ENCODE results near the gene MLKL. TPM values are rescaled to one million over a fixed set of nuclear protein-coding genes. Genes with fewer than 3 reads are reported as not detected.
A peak's percentile ranks its signal among the peaks of the same experiment; 100 is the strongest.
"Not testable (repeated sequence)": the region's sequence is repeated elsewhere in the genome, so short reads cannot be mapped to it uniquely, and the experiment has no call there.

Gene MLKL
- total RNA-seq, 1 donor from 2014 or later = 6.3 TPM

GRCh38 chr16:74677868-74678267 lies 22.8 kb downstream of the MLKL start:
- FAIRE-seq = no peak
- TF ChIP-seq, protein P1, sequence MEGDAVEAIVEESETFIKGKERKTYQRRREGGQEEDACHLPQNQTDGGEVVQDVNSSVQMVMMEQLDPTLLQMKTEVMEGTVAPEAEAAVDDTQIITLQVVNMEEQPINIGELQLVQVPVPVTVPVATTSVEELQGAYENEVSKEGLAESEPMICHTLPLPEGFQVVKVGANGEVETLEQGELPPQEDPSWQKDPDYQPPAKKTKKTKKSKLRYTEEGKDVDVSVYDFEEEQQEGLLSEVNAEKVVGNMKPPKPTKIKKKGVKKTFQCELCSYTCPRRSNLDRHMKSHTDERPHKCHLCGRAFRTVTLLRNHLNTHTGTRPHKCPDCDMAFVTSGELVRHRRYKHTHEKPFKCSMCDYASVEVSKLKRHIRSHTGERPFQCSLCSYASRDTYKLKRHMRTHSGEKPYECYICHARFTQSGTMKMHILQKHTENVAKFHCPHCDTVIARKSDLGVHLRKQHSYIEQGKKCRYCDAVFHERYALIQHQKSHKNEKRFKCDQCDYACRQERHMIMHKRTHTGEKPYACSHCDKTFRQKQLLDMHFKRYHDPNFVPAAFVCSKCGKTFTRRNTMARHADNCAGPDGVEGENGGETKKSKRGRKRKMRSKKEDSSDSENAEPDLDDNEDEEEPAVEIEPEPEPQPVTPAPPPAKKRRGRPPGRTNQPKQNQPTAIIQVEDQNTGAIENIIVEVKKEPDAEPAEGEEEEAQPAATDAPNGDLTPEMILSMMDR (IDR thresholded peaks at IDR 0.05; ENCODE audit: insufficient read depth, low read length, severe bottlenecking) = no peak
- Histone ChIP-seq H3K4me3 (ENCODE audit: low read depth, low read length) (no peak overlapping the region), H3K27me3 (ENCODE audit: control insufficient read depth, insufficient read depth, low read length) (no peaks in the 10 kb centered on the region), H3K36me3 (ENCODE audit: control insufficient read depth, insufficient read depth, low read length) (no peaks in the 10 kb centered on the region)
- no peak for DNase-seq (ENCODE audit: low read depth)

GRCh38 chr16:74673876-74674275 lies 26.8 kb downstream of the MLKL start:
- TF ChIP-seq, protein P1 (IDR thresholded peaks at IDR 0.05; ENCODE audit: insufficient read depth, low read length, severe bottlenecking) = no peak
- H3K36me3 ChIP-seq (ENCODE audit: control insufficient read depth, insufficient read depth, low read length) = no peaks in the 10 kb centered on the region
- no peak for FAIRE-seq
- DNase-seq (ENCODE audit: low read depth) = no peak
- H3K27me3 ChIP-seq (ENCODE audit: control insufficient read depth, insufficient read depth, low read length) = no peaks in the 10 kb centered on the region
- no peak overlapping the region for H3K4me3 ChIP-seq (ENCODE audit: low read depth, low read length)

- H3K4me3 ChIP-seq (ENCODE audit: low read depth, low read length); FAIRE-seq; H3K36me3 ChIP-seq (ENCODE audit: control insufficient read depth, insufficient read depth, low read length); H3K27me3 ChIP-seq (ENCODE audit: control insufficient read depth, insufficient read depth, low read length); DNase-seq (ENCODE audit: low read depth): not testable (repeated sequence)
These were observed 31.8 kb downstream of the MLKL start for GRCh38 chr16:74668877-74669276.

DNA sequence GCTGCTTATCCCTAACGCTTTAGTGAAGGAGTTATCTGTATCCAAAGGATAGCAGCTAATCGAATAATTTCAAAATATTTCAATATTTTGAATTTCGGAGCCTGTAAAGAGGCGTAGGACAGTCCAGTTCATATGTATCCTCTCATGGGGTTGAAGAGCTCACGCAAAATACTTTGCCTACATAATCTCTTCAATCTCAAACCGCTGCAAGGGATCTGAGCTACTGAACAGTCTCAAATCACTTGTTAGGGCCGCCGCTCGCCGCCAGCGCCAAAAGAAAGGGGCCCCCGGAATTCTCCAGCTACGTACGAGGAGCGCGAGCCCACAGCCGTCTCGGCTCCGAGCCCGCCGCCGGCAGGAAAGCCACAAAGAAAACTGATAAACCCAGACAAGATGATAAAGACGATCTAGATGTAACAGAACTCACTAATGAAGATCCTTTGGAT lies 33.4 kb downstream of the MLKL start:
- H3K27me3 ChIP-seq (ENCODE audit: control insufficient read depth, insufficient read depth, low read length) = no peaks in the 10 kb centered on the region
- peak overlapping the region; percentile 57 for H3K4me3 ChIP-seq (ENCODE audit: low read depth, low read length)
- TF ChIP-seq, protein P1 (IDR thresholded peaks at IDR 0.05; ENCODE audit: insufficient read depth, low read length, severe bottlenecking) = no peak
- no peak for DNase-seq (ENCODE audit: low read depth)
- peaks cover 8% of the 10 kb centered on the region for H3K36me3 ChIP-seq (ENCODE audit: control insufficient read depth, insufficient read depth, low read length)
- no peak for FAIRE-seq

GRCh38 chr16:74666425-74667254 lies 34.0 kb downstream of the MLKL start, which contains the start of gene RFWD3:
Gene RFWD3, minus strand, starts transcription at chr16:74666877. Its CDS starts 5,428 bp downstream, at chr16:74661449.
- TF ChIP-seq, protein P1 (IDR thresholded peaks at IDR 0.05; ENCODE audit: insufficient read depth, low read length, severe bottlenecking) = no peak
- no peak for FAIRE-seq
- peak; percentile 97 for DNase-seq (ENCODE audit: low read depth)
- Histone ChIP-seq H3K4me3 (ENCODE audit: low read depth, low read length) (peak within 1 kb of the TSS; percentile 99), H3K27me3 (ENCODE audit: control insufficient read depth, insufficient read depth, low read length) (no peaks in the 10 kb centered on the region), H3K36me3 (ENCODE audit: control insufficient read depth, insufficient read depth, low read length) (peaks cover 8% of the 10 kb centered on the region)

DNA sequence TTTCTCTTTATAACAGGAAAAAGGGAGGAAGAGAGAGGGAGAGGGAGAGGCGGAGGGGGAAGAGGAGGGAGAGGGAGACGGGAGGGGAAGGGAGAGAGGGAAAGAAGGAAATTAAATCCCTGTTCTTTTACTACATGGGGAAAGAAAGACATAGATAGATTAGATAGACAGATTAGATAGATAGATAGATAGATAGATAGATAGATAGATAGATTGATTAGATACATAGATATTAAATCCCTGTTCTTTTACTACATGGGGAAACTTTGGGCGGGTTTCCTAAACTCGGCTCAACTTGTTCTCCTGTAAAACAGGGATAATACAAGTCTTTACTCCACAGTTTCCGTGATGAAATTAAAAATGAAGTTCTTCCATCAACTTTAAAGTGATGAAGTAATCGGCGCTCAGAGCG lies 34.6 kb downstream of the MLKL start:
- DNase-seq (ENCODE audit: low read depth) = peak; percentile 2
- peak overlapping the region; percentile 99 for H3K4me3 ChIP-seq (ENCODE audit: low read depth, low read length)
- H3K36me3 ChIP-seq (ENCODE audit: control insufficient read depth, insufficient read depth, low read length) = peaks cover 8% of the 10 kb centered on the region
- no peak for FAIRE-seq
- H3K27me3 ChIP-seq (ENCODE audit: control insufficient read depth, insufficient read depth, low read length) = no peaks in the 10 kb centered on the region
- TF ChIP-seq, protein P1 (IDR thresholded peaks at IDR 0.05; ENCODE audit: insufficient read depth, low read length, severe bottlenecking) = no peak

Measured in bronchial epithelial cell (primary cell).